Loucy (cell line): Measurements from ENCODE around the gene METTL15.

Source experiments
- CTCF ChIP-seq: fragments of 200-600 bp; sonication (generic); conservative IDR thresholded peaks from 2 replicates; pipeline ENCODE4 v1.5.1; 2014; ENCODE audit warnings: mild to moderate bottlenecking, antibody characterized with exemption, low read length
- EZH2phosphoT487 ChIP-seq: fragments of 200-600 bp; IDR thresholded peaks from 2 replicates; pipeline ENCODE4 v1.6.1; 2018; ENCODE audit warnings: antibody characterized with exemption, mild to moderate bottlenecking, moderate library complexity, borderline replicate concordance

GRCh38 chr11:28241760-28242159 is 133.6 kb downstream of the METTL15 start:
- no peak for TF ChIP-seq CTCF
- TF ChIP-seq EZH2phosphoT487: no peak
